ENCODE measurements around the gene CRIM1.

The CRIM1 gene

DNA sequence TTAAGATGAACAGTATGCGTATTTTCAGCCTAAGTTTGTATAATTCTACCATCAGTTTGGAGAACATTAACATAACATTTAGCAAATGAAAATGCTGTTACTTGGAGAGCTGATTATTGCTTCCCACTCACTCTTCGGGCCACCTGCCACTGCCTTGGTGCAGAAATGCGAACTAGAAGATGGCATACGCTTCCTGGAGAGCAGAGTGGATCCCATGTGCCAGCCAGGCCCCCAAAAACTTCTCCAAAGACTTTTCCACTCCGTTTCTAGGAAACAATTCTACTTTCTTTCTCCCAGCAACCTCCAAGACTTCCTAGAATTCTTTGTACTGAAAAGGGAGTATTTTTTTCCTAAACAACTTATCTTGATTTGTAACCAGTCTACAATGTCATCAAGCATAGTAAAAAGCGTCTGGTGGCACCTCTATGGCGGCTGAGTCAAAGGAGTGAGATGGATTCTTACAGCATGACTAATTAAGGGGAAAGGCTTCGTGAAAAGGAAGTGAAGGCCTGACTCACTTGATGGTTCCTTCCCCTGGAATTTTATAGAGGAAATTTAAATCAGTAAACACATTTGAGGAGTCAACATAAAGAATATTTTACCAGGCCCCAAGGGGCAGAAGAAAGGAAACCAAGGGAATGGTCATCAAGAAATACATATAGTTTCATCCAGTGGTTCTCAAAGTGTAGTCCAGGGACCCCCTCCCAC is 205.8 kb downstream of the CRIM1 start:
- no peak for DNase-seq

DNA sequence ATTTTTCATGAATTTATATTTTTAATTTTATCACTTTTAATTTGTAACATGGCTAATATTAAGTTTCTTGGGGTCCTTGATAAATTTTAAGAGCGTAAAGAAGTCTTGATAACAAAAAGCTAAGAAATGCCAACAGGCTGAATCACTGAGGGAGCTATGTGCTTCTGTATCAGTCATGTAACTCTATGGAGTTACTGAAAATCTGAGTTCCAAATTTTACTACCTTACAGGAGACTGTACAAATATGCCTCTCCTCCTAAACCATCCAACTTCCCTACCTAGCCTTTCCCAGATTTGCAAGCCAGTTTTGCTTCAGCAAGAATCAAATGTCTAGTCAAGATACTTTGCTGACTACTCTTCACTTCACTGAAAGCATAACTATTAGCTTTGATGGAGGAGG is 206.7 kb downstream of the CRIM1 start:
- DNase-seq, result no peak

DNA sequence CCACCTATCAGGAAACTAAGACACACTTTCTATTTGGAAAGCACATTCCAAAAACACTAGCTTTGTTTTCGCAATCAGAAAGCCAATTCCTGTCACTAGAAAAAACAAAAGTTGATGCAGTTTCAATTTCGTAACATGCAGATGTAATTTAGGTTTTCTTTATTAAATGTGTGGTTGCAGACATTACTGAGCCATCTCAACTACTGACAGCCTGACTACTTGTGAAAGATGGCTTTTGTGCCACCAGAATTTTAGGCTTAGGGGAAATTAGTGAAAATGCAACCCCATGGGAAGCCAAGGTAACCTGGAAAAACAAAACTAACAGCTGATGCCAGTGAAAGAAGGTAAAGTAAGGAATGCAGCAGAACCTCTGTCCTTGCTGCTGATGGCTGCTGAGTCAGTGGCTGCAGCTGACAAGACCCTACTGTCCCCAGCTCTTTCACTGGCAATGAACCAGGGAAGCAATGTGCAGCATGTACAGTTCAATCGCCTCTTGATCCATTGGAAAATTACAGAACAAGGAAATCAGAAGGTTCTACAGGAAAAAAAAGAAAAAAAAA is 207.5 kb downstream of the CRIM1 start:
- no peak for DNase-seq

DNA sequence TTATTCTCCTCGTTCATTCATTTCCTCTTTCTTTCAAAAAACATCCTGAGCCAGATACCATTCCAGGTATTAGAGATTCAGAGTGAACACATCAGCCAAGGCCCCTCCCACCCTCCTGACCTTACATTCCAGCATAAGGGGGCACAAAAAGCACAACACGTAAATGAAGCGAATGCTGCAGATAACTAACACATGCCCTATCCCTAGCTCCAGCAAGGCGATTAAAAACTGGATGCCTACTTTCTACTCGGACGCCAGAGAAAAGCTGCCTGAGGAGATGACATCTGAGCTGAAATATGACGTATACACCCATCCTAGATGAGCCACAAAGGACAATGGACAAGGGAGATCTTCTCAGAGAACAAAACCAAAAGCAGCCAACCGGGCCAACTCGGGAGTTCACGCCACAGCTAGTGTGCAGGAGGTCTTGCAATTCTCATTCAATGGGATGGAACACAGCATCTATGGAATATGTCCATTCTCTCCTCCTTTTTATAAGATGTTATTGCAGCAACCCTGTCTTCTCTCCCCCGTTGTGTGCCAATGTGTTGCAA is 208.9 kb downstream of the CRIM1 start:
- no peak for DNase-seq

DNA sequence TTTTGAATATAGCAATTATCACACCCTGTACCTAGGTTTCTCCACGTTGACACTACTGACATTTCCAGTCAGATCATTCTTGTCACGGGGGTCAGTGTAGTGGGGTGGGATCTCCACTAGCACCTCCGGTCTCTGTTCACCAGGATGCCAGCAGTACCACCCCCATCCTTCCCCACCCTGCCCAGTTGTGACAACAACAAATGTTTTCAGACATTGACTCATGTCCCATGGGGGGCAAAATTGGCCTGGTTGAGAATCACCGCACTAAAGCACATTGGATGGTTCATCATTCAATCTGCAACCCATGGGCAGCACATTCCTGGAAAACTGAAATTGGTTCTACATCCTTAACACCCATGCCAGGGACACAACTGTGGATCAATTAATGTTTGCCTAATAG is 210.1 kb downstream of the CRIM1 start:
- DNase-seq, result no peak

DNA sequence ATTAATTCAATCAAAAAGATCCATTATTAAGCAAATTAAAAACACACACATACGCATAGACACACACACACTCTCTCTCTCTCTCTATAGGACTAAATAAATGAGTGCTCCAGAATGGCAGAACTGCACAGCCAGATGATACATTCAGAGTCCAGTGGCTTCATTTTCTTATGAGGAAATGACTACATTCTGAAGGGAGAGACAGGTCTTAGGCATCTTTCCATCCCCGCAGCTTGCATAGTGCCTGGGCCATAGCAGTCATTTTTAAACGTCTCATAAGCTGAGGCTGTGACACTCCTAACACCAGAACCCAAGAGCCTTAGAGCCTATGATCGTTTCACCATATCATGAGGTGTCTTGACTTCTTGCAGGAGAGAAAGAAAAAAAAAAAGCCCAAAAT is 211.3 kb downstream of the CRIM1 start:
- no peak for DNase-seq

DNA sequence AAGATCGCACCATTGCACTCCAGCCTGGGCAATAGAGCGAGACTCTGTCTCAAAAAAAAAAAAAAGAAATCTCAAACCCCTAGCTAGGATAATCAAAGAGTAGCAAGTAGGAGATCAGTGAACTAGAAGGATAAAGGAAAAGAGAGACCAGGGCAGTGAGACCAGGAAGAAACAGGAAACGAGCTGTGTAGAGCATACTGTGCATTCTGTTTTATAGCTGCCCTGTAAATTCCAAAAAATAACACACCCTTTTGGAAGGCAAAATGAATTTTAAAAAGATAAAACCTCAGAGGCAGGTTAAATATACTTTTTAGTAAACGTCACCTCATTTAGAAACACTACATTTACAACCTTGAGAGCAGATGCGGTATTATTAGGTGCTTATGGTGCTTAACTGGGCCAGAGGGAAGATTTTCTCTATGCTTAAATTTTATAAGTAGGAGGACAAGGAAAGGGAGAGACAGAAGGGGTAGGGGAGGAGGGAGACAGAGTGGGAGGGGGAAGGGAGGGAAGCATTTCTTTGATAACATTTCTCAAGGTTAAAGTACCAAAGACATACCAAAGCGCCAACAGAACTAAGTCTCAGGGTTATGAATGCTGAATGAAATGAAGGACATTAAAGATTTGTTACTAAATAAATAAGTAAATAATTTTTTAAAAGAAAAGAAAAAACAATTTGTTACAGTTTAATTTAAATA is 212.3 kb downstream of the CRIM1 start:
- no peak for DNase-seq

DNA sequence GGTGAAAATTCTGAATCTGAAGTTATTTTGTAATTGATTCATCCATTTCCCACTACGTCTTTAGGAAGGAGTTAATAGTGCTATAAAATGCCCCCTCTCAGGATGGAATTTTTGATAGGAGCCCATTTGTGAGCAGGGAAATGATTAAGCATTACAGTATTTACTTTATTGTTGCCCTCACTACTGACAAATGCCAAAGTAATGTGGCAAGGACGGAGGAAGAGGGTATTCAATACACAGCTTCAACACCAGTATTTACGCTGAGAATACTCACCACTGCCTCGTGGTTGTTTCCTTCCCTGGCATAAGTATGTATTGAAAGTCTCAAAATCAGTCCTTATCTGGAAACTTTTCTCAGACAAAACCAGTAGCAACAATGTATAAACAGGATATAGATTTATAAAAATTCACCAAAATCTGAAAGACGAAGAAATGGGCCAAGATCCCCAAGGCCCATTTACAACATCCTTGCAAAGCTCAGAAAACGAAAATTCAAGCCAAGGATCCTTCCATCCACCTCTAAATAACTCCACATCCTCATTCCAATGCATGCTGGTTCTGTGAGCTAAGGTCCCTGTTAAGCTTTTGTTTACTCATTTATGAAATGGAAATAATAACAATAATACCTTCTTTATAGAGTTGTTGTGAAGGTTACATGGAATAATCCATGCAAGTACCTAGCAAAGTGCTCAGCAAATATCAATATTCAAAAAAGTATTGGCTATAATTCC is 213.1 kb downstream of the CRIM1 start:
- no peak for DNase-seq

DNA sequence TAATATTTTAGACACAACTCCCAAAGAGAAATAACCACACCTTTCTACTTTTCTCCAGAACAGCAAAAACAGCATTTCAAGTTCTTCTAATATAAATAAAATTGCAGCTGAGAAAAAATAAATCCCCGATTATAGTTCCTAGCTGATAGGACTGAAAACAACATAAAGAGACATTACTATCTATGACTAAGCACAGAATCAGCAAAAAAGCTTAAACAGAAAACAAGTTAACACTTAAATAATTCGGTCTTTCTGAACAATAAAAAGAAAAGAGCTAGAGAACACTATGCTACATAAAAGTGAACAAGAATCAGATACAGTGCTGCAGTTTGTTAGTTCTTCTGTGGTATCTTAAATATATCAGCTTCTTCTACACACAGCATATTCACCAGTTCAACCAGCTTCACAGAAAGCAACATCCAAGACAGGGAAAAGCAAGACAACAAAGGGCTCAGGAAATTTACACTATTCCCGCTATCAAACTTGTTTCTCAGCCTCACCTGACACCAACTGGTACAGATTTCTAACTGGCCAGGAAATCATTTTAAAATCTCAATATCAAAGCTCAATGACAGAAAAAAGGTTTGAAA is 213.8 kb downstream of the CRIM1 start:
- no peak for DNase-seq

DNA sequence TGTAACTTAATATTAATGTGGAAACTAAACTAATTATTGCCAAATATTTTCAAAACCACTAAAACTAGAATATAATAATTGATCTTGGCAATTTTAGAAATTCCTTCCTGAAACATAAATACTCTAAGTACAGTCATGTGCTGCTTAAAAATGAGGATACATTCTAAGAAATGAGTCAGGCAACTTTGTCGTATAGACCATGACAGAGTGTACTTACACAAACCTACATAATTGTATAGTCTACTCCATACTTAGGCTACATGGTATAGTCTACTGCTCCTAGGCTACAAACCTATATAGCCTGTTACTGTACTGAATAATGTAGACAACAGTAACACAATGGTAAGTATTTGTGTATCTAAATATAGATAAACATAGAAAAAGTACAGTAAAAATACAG is 214.8 kb downstream of the CRIM1 start:
- DNase-seq, result no peak

DNA sequence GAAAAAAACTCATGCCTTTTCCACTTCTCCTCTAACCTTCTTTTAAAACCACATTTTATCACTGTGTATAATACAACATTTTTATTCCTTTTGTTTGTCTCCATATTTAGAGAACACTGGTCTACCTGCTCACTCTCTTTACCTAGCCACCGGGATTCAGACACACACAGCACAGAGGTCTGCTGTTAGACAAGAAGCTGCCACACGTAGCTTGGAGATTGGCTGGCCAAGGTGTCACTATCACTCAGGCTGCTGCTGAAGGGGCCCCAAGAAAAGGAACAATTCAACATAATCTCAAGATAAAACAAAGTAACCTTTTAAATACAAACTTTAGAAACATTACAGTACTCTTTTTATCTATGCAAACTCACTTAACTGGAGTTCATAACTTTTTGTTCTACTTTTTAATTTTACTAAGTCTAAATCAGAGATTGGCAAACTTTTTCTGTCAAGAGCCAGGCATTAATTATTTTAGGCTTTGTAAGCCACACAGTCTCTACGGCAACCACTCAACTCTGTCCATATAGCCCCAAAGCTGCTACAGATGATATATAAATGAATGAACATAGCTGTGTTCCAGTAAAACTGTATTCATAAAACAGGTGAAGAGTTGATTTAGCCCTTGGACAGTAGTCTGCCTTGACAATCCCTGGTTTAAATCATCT is 216.6 kb downstream of the CRIM1 start:
- no peak for DNase-seq

DNA sequence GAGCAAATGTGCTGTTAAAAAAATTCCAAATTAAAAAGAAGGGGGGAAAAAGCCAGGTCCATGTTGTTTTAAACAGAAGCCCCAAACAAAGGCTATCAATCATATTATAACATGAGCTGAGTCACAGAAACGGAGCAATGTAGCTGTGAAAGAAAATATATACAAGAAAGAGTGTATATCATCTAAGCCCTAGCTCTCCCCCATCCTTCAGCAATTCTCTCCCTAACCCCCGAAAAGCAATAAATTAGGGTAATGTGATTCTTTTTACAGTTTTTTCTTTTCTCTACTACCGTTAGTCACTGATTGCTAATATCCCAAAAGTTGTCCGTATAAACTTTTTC is 217.1 kb downstream of the CRIM1 start:
- no peak for DNase-seq

DNA sequence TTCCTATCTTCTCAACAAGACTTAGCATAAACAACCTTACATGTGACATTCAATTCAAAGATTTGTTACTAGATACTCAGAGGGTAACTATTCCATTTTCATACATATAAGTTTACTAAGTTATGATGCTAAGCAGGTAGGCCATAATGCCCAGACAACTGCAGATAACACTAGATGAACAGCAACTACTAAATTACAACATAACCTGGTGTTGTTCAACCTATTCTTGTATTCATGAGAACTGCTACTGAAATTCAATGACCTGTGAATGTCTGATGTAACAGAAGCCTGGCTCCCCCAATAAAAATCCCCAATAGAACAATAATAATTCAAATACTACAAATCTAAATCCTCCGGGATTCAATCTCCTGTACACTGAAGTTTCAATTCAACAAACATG is 217.6 kb downstream of the CRIM1 start:
- DNase-seq, result no peak

DNA sequence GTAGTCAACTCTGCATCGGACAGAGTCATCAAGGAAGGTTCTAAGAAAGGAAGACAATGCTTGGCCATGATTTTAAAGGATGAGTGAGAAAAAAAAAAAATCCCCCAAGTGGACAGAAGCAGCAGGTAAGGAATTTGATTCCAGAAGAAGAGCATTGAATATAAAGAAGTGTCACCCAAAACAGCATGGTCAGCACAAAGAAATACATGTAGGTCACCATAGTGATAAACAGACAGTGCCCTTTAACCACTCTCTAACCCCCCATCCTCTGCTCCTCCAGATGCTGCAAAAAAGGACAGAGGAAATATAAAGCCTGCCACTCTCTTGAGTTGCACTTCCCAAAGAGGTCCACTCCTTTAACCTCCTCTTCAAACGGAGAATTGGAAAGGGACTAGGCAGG is 219.0 kb downstream of the CRIM1 start:
- DNase-seq, result no peak

DNA sequence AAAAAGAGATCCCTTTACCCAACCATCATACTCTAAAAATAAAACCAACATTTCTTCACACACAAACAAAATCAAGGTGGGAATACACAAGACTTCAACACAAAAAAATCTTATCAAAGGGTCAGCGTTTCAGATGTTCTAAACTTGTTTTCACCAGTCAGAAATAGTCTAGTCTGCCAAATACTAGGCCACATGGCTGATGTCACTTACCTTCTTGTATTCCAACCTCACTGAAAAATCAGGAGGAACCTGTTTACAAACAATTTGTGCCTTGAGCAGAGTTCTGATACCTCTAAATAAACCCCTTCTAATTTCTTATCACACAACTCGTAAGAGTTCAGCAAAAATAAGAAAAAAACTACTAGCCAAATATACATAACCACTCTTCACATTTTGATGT is 222.3 kb downstream of the CRIM1 start:
- no peak for DNase-seq

DNA sequence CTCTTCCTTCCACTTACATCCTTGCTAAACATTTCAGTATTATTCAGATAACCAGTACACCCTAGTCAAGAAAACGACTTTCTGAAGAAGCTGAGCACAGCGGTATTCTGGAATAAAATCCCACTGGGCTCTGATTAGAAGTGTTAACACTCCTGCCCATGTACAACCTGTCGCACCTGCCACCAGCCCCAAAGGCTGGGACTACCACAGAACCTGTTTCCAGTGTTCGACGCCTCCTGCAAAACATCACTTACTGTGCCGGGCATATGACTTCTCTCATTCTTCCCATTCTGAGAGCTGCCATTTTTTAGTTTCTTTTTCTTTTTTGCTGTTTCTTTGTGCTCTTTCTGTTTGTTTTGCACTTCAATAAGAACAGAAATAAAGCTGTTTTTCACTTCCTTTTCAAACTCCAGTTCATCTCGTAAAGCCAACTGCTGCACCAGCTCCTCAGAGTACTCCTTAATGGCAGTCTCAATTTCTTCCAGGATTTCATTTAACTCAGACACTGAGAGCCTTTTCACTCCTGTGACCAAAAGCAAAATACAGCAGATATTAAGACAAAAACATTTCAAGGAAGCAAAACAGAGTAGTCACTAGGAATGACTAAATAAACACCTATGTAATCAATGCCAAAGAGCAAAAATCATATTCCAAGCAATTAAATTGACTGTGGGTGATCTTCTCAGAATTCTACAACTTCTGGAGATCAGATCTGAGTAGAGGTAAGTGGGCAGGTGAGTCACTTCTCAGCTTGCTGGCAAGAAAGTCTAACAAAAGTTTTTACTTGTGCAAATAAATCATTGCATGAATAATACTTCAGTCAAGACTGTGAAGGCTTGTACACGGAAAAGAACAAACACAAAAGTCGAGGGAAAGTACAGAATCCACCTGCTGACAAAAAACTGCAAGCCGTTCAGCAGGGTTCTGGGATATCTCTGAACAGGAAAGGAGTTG is 223.0 kb downstream of the CRIM1 start:
- DNase-seq, result no peak

DNA sequence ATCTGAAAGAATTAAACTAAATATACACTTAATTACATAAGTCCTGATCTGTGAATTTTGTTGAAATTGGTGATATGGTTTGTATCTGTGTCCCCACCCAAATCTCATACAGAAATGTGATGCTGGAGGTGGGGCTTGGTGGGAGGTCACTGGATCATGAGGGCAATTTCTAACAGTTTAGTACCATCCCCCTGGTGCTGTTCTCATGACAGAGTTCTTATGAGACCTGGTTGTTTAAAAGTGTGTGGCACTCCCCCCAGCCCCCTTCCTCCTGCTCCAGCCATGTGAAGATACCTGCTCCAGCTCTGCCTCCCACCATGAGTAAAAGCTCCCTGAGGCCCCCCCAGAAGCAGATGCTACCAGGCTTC is 223.7 kb downstream of the CRIM1 start:
- no peak for DNase-seq

DNA sequence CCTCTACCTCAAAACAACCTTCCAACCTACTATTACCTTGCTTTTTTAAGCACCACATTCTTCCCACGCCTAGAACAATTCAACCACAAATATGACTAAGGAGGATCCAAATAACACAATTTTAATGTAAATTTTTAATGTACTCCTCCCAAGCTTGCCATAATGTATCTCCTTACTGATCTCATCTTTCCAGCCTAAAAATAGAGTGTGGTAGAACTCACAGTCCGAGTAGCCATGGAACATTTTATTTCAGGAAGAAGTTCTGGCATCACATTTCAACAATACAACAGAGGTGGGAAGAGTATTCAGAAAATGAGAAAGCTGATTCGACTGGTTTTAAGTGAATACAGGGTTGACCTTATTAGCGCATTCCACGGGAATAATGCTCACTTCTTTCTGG is 227.0 kb downstream of the CRIM1 start:
- no peak for DNase-seq

DNA sequence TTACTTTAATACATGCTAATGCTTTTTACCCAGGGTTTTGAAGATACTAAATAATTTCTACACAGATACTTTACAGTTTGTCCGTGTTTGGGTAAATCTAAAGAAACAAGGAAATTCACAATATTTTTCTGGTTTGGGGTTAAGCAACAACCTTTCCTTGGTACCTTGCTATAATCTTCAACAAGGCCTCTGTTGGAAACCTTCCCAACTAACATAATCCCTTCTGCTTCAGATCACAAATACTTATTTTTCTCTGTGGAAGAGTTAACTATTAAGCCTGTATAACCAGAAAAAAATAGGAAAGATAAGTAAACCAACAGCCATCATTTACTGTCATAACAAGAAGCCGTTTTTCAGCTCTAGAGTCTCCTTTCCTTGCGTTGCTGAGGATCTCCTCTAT is 227.4 kb downstream of the CRIM1 start:
- no peak for DNase-seq

DNA sequence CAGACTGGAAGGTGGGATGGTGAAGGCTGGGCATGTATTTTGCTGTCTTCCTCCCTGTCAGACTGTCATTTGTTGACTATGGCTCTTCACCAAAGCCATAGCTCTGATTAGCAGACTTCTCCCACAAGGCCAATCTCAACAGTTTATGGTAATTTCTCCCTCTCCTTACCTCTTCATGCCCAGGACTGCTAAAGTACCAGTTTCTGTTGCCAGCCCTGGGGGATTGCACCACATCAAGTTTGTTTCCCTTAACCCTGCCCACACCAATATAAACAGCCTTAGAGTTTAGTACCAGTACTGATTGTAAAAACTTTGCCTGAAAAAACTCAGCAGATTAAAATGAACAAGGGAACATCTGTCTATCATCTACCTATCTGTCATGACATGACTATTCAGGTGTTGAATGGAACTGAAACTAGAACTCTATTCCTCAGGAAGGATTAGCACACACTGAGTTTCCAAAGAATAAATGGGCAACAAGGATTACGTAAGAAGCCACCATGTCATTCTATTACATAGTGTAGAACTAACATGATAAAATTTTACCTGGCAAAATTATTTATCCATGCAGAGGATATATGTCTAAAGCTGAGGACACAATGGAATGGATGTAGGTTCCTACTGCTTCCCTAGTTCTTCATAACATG is 228.7 kb downstream of the CRIM1 start:
- no peak for DNase-seq

DNA sequence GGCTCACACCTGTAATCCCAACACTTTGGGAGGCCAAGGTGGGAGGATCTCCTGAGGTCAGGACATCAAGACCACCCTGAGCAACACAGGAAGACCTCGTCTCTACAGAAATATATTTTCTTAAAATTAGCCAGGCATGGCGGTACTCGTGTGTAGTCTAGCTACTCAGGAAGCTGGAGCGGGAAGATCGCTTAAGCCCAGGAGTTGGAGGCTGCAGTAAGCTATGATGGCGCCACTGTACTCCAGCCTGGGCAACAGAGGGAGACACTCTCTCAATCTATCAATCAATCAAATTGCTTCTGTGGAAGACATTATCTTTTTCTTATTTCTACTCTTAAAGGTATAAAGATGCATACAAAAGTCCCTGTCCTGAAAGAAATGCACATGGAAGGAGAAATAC is 231.1 kb downstream of the CRIM1 start:
- DNase-seq, result no peak
